OCI-LY7 (cell line): ENCODE measurements around the gene CTPS1.

Source experiments
- EZH2phosphoT487 ChIP-seq: fragments of 200-600 bp; sonication (generic); IDR thresholded peaks from 2 replicates; pipeline ENCODE4 v1.6.1; 2018; ENCODE audit warnings: low read depth, borderline replicate concordance, mild to moderate bottlenecking, mixed run types, antibody characterized with exemption, low read length, moderate library complexity, mixed read lengths
- TF ChIP-seq, protein P1 (sequence below): fragments of 200-600 bp; sonication (generic); conservative IDR thresholded peaks from 2 replicates; pipeline ENCODE4 v1.5.1; 2014; ENCODE audit warnings: mild to moderate bottlenecking, antibody characterized with exemption, low read length, moderate library complexity, mixed read lengths

DNA sequence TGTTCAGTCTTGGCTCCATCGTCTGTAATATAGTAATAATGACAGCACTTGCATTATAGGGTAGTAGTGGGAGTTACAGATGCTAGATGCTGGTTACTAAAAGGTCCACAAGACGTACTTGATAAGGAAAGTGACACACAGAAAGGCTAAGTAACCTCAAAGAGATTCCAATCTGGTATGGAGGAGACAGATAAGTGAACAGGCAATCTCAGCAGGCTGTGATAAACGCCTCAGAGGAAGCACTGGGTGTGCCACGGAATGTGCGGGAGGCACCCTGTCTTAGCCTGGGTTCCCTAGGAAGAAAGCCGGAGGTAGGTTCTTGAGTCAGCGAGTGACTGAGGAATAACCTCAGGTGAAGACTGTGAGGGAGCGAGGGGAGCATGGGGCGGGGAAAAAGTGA is 4.6 kb upstream of the CTPS1 start:
- TF ChIP-seq, protein P1, sequence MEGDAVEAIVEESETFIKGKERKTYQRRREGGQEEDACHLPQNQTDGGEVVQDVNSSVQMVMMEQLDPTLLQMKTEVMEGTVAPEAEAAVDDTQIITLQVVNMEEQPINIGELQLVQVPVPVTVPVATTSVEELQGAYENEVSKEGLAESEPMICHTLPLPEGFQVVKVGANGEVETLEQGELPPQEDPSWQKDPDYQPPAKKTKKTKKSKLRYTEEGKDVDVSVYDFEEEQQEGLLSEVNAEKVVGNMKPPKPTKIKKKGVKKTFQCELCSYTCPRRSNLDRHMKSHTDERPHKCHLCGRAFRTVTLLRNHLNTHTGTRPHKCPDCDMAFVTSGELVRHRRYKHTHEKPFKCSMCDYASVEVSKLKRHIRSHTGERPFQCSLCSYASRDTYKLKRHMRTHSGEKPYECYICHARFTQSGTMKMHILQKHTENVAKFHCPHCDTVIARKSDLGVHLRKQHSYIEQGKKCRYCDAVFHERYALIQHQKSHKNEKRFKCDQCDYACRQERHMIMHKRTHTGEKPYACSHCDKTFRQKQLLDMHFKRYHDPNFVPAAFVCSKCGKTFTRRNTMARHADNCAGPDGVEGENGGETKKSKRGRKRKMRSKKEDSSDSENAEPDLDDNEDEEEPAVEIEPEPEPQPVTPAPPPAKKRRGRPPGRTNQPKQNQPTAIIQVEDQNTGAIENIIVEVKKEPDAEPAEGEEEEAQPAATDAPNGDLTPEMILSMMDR = no peak
- TF ChIP-seq EZH2phosphoT487 = no peak
